Naive thymus-derived CD4-positive, alpha-beta T cell (primary cell): ENCODE results near the gene LRRC55. TPM values are rescaled to one million over a fixed set of nuclear protein-coding genes. Genes with fewer than 3 reads are reported as not detected.

ENCODE experiments used
- ATAC-seq: fragments of 150-1000 bp; cut with Tn5 transposase; 2 replicates; pipeline ENCODE4 v1.10.0; 2021; ENCODE audit warnings: mild to moderate bottlenecking, moderate library complexity
- CTCF ChIA-PET: fragments of 350-600 bp; sonication (Branson Sonifier 250); formaldehyde crosslinking; loops from one replicate; lab custom pipeline; 2021; ENCODE audit warnings: antibody characterized with exemption; lab: Charles Lee
- POLR2A ChIA-PET: fragments of 350-600 bp; sonication (Branson Sonifier 250); formaldehyde crosslinking; loops from one replicate; lab custom pipeline; 2021; ENCODE audit warnings: antibody characterized with exemption, inconsistent platforms; lab: Charles Lee
- DNase-seq, 9 donors: peaks; one replicate each; pipeline versions ENCODE4 v3.0.0 to v3.0.0-alpha.2; 2020 to 2022; ENCODE audit warnings: mixed read lengths in 1 of 9
- H3K27ac ChIP-seq: one replicate; pipeline ENCODE4 v1.7.0; 2013; ENCODE audit warnings: mild to moderate bottlenecking, low read depth, low read length, moderate library complexity
- H3K27me3 ChIP-seq, 2 donors: one replicate each; pipeline ENCODE4 v1.7.0; 2013; ENCODE audit warnings: low read length in 2 of 2, mild to moderate bottlenecking in 2 of 2, moderate library complexity in 2 of 2; ENCODE audit not compliant: control insufficient read depth in 2 of 2, insufficient read depth in 2 of 2
- H3K36me3 ChIP-seq, 3 experiments: 1 replicate in 2 of 3; 2 replicates in 1 of 3; pipeline ENCODE4 v1.7.0; 2013; ENCODE audit warnings: low read length in 3 of 3, mild to moderate bottlenecking in 3 of 3, moderate library complexity in 1 of 3; ENCODE audit not compliant: insufficient read depth in 3 of 3, control insufficient read depth in 2 of 3
- H3K4me1 ChIP-seq, 2 donors: one replicate each; pipeline ENCODE4 v1.7.0; 2013; ENCODE audit warnings: low read length in 2 of 2, mild to moderate bottlenecking in 2 of 2, moderate library complexity in 1 of 2; ENCODE audit not compliant: control insufficient read depth in 2 of 2, insufficient read depth in 2 of 2
- H3K4me3 ChIP-seq: 2 replicates; pipeline ENCODE4 v1.7.0; 2013; ENCODE audit warnings: mild to moderate bottlenecking, low read length
- H3K9me3 ChIP-seq, 3 experiments: 1 replicate in 2 of 3; 2 replicates in 1 of 3; pipeline ENCODE4 v1.7.0; 2013; ENCODE audit warnings: low read length in 3 of 3; ENCODE audit not compliant: control insufficient read depth in 2 of 3
- H3K27ac Mint-ChIP-seq, 9 donors: one replicate each; pipeline ENCODE4 v1.8.0; 2020 to 2022; ENCODE audit warnings: mixed read lengths in 9 of 9, mild to moderate bottlenecking in 8 of 9, moderate library complexity in 5 of 9, inconsistent platforms in 2 of 9
- H3K27me3 Mint-ChIP-seq, 5 donors: one replicate each; pipeline ENCODE4 v1.8.0; 2021 to 2022; ENCODE audit warnings: mixed read lengths in 5 of 5, mild to moderate bottlenecking in 1 of 5
- H3K36me3 Mint-ChIP-seq, 5 donors: one replicate each; pipeline ENCODE4 v1.8.0; 2020 to 2022; ENCODE audit warnings: mixed read lengths in 5 of 5, mild to moderate bottlenecking in 3 of 5, inconsistent platforms in 1 of 5
- H3K4me1 Mint-ChIP-seq, 7 donors: one replicate each; pipeline ENCODE4 v1.8.0; 2020 to 2022; ENCODE audit warnings: mixed read lengths in 7 of 7, mild to moderate bottlenecking in 3 of 7, inconsistent platforms in 1 of 7
- H3K4me3 Mint-ChIP-seq, 10 donors: one replicate each; pipeline ENCODE4 v1.8.0; 2020 to 2022; ENCODE audit warnings: mild to moderate bottlenecking in 10 of 10, mixed read lengths in 10 of 10, moderate library complexity in 6 of 10, inconsistent platforms in 2 of 10
- H3K9me3 Mint-ChIP-seq, 11 donors: one replicate each; pipeline ENCODE4 v1.8.0; 2020 to 2022; ENCODE audit warnings: mixed read lengths in 11 of 11, mild to moderate bottlenecking in 4 of 11, inconsistent platforms in 1 of 11, moderate library complexity in 1 of 11
- intact Hi-C, 2 donors: fragments of 100-400 bp; cut with micrococcal nuclease; formaldehyde crosslinking; loops; one replicate each; pipeline ENCODE4 v1.15.1; 2023
- polyA plus RNA-seq, 2 donors: library from polyadenylated mRNA; unstranded; fragments of 300-500 nt; fragmentation: Illumina TruSeq; gene quantifications; one replicate each; pipeline ENCODE4 v1.2.3, GENCODE V29; 2021
- total RNA-seq, 6 experiments: library from RNA in 5 of 6; stranded (reverse) in 5 of 6; gene quantifications; 1 replicate in 5 of 6; 2 replicates in 1 of 6; pipeline ENCODE4 v1.2.3 and lab custom pipeline; 2021 to 2026

The LRRC55 gene
- total and polyA plus RNA-seq, 7 experiments from 2014 or later = not detected

DNA sequence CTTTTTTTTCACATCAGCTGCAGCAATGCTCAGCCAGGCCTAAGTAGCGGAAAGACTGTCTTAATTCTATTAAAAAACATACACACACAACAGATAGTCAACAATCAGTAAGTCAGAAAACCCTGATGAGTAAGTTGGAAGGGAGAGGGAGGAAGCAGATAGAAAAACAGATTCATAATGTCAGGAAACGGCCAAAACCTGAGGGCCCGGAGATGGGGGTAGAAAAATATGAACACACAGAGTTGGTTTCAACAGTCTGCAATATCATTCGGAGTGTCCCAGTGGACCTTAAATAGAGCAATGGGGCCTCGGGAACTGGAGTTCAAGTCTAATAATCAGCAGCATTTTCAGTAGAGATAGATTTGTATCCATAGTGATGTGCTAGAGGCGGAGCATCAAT is 14.8 kb downstream of the LRRC55 start:
- Histone ChIP-seq H3K4me3 (no peak overlapping the region), H3K27me3 (no peaks in the 10 kb centered on the region), H3K9me3 (no peaks in the 10 kb centered on the region), H3K27ac (no peak overlapping the region), H3K36me3 (no peaks in the 10 kb centered on the region), H3K4me1 (no peaks in the 10 kb centered on the region)
- no peaks in the 10 kb centered on the region for H3K4me1 Mint-ChIP-seq
- H3K27ac Mint-ChIP-seq = no peak overlapping the region
- ChIA-PET CTCF (no interaction called here), POLR2A (no interaction called here)
- ATAC-seq (no peak), DNase-seq (no peak)
- no peak overlapping the region for H3K4me3 Mint-ChIP-seq
- H3K36me3 Mint-ChIP-seq = peaks cover 0 to 5% (median 0%) of the 10 kb centered on the region in 5 donors
- peaks cover 5 to 40% (median 16%) of the 10 kb centered on the region in 5 donors for H3K27me3 Mint-ChIP-seq
- peaks cover 0 to 8% (median 0%) of the 10 kb centered on the region in 11 donors for H3K9me3 Mint-ChIP-seq
- intact Hi-C loops = no loop called here

DNA sequence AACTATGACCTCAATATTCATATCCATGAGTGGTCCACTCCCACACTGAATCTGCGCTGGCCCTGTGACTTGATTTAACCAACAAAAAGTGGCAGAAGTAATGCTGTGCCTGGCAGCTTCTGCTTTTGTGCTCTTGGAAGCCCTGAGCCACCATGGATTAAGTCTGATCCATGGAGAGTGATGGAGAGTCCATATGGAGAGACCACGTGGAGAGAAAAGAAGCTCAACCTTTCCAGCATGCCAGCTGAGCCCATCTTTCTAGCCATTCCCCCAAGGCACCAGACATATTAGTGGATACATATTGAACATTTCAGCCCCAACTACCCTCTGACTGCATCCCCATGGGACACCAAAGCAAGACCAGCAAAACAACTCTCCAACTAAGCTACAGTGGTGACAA is 16.0 kb downstream of the LRRC55 start:
- no peak overlapping the region for H3K4me3 ChIP-seq
- no peak overlapping the region for H3K27ac ChIP-seq
- intact Hi-C loops = no loop called here
- DNase-seq = no peak
- H3K4me3 Mint-ChIP-seq = no peak overlapping the region
- H3K27me3 Mint-ChIP-seq = peaks cover 5 to 36% (median 16%) of the 10 kb centered on the region in 5 donors
- ChIA-PET POLR2A (no interaction called here), CTCF (no interaction called here)
- H3K36me3 Mint-ChIP-seq = peaks cover 0 to 5% (median 0%) of the 10 kb centered on the region in 5 donors
- H3K4me1 Mint-ChIP-seq = no peaks in the 10 kb centered on the region
- H3K27me3 ChIP-seq = no peaks in the 10 kb centered on the region
- H3K27ac Mint-ChIP-seq = no peak overlapping the region
- no peaks in the 10 kb centered on the region for H3K9me3 ChIP-seq
- H3K9me3 Mint-ChIP-seq = peaks cover 0 to 8% (median 0%) of the 10 kb centered on the region in 11 donors
- no peaks in the 10 kb centered on the region for H3K4me1 ChIP-seq
- no peaks in the 10 kb centered on the region for H3K36me3 ChIP-seq
- no peak for ATAC-seq

- POLR2A ChIA-PET = no interaction called here
- Mint-ChIP-seq H3K27me3 (peaks cover 3 to 28% (median 14%) of the 10 kb centered on the region in 5 donors), H3K36me3 (peaks cover 0 to 5% (median 0%) of the 10 kb centered on the region in 5 donors), H3K4me3 (no peak overlapping the region), H3K9me3 (peaks cover 0 to 5% (median 0%) of the 10 kb centered on the region in 11 donors), H3K4me1 (no peaks in the 10 kb centered on the region), H3K27ac (no peak overlapping the region)
- no peaks in the 10 kb centered on the region for H3K4me1 ChIP-seq
- no peak for ATAC-seq
- DNase-seq = no peak
- CTCF ChIA-PET = no interaction called here
- H3K27ac ChIP-seq = no peak overlapping the region
- no peaks in the 10 kb centered on the region for H3K9me3 ChIP-seq
- H3K4me3 ChIP-seq = no peak overlapping the region
- no peaks in the 10 kb centered on the region for H3K36me3 ChIP-seq
- no peaks in the 10 kb centered on the region for H3K27me3 ChIP-seq
- intact Hi-C loops = no loop called here
Observed at GRCh38 chr11:57199330-57199729, 17.6 kb downstream of the LRRC55 start.

DNA sequence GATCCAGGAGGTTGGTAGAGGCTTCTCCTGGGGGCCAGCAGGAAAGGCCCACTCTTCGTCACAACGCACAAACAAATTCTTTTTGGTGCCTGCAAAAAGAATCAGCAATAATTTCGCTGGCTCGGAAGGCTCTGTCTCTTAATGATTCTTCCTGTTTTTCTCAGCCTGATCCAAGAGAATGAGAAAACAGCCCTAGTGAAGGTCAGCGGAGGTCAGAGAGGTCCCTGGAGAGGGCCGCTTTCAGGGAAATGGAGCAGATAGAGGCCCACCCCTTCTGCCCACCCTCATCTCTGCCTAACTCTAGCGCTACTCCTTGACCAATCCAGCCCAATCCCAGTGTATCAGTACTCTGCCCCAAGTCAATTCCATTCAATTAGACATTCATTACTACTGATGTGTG is 19.2 kb downstream of the LRRC55 start:
- Histone ChIP-seq H3K4me3 (no peak overlapping the region), H3K27ac (no peak overlapping the region), H3K36me3 (no peaks in the 10 kb centered on the region), H3K9me3 (no peaks in the 10 kb centered on the region), H3K27me3 (no peaks in the 10 kb centered on the region), H3K4me1 (no peaks in the 10 kb centered on the region)
- no peaks in the 10 kb centered on the region for H3K36me3 Mint-ChIP-seq
- H3K4me1 Mint-ChIP-seq = no peaks in the 10 kb centered on the region
- ChIA-PET CTCF (no interaction called here), POLR2A (no interaction called here)
- peaks cover 2 to 25% (median 12%) of the 10 kb centered on the region in 5 donors for H3K27me3 Mint-ChIP-seq
- DNase-seq (no peak), ATAC-seq (no peak)
- intact Hi-C loops = no loop called here
- no peak overlapping the region for H3K27ac Mint-ChIP-seq
- H3K9me3 Mint-ChIP-seq = peaks cover 0 to 3% (median 0%) of the 10 kb centered on the region in 11 donors
- H3K4me3 Mint-ChIP-seq = no peak overlapping the region

DNA sequence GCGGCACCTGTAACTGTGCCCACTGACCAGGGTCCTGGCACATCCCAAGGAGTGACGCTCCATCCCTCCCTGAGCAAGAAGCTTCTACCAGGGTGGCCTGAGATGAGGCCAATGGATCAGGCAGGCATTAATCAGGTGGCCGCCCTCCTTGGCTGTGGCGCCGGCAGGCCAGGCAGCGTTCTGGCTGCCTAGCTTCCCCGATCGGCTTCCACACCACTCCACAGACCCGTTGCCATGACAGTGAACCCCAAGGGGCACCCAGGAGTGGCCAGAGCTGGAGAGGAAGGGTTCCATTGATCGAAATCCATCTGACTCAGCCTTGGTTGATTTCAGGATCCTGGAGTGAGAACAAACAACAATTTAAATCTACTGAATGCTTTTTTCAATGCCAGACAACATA is 20.5 kb downstream of the LRRC55 start:
- POLR2A ChIA-PET = no interaction called here
- DNase-seq = no peak
- Histone ChIP-seq H3K4me3 (no peak overlapping the region), H3K36me3 (no peaks in the 10 kb centered on the region), H3K9me3 (no peaks in the 10 kb centered on the region), H3K4me1 (no peaks in the 10 kb centered on the region), H3K27ac (no peak overlapping the region), H3K27me3 (no peaks in the 10 kb centered on the region)
- CTCF ChIA-PET = no interaction called here
- Mint-ChIP-seq H3K4me1 (no peaks in the 10 kb centered on the region), H3K9me3 (peaks cover 0 to 3% (median 0%) of the 10 kb centered on the region in 11 donors), H3K27me3 (peaks cover 6 to 30% (median 18%) of the 10 kb centered on the region in 5 donors), H3K36me3 (no peaks in the 10 kb centered on the region), H3K27ac (no peak overlapping the region), H3K4me3 (no peak overlapping the region)
- ATAC-seq = no peak
- intact Hi-C loops = no loop called here

DNA sequence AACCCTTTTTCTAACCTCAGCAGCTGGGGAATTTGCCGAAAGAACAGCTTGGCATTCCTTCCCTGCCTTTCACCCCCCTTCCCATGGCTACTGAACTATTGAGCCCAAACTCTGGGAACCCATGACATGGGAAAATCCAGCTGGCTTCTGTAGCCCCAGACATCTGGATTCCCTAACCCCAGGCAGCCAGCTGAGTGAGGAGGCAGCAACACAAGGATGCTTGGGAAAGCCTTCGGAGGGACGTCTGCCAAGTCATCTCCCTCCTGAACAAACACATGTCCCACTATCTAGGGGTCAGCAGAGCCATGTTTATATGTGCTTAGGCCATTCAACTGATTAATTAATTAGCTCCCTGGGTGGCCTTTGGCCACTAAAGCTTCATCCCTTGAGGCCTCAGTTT is 21.6 kb downstream of the LRRC55 start:
- Mint-ChIP-seq H3K4me1 (no peaks in the 10 kb centered on the region), H3K27ac (no peak overlapping the region), H3K4me3 (no peak overlapping the region), H3K27me3 (peaks cover 6 to 37% (median 20%) of the 10 kb centered on the region in 5 donors), H3K36me3 (no peaks in the 10 kb centered on the region), H3K9me3 (peaks cover 0 to 3% (median 0%) of the 10 kb centered on the region in 11 donors)
- intact Hi-C loops = no loop called here
- DNase-seq = no peak
- no peaks in the 10 kb centered on the region for H3K36me3 ChIP-seq
- no peak for ATAC-seq
- POLR2A ChIA-PET = no interaction called here
- no peaks in the 10 kb centered on the region for H3K4me1 ChIP-seq
- no peak overlapping the region for H3K4me3 ChIP-seq
- no peaks in the 10 kb centered on the region for H3K27me3 ChIP-seq
- no peaks in the 10 kb centered on the region for H3K9me3 ChIP-seq
- no peak overlapping the region for H3K27ac ChIP-seq
- CTCF ChIA-PET = no interaction called here

- H3K4me3 Mint-ChIP-seq = no peak overlapping the region
- ATAC-seq (no peak), DNase-seq (no peak)
- intact Hi-C loops = no loop called here
- Histone ChIP-seq H3K9me3 (no peaks in the 10 kb centered on the region), H3K4me1 (no peaks in the 10 kb centered on the region), H3K4me3 (no peak overlapping the region), H3K27me3 (no peaks in the 10 kb centered on the region), H3K36me3 (no peaks in the 10 kb centered on the region), H3K27ac (no peak overlapping the region)
- ChIA-PET CTCF (no interaction called here), POLR2A (no interaction called here)
- peaks cover 0 to 3% (median 0%) of the 10 kb centered on the region in 11 donors for H3K9me3 Mint-ChIP-seq
- H3K27me3 Mint-ChIP-seq = peaks cover 8 to 37% (median 20%) of the 10 kb centered on the region in 5 donors
- no peaks in the 10 kb centered on the region for H3K36me3 Mint-ChIP-seq
- no peaks in the 10 kb centered on the region for H3K4me1 Mint-ChIP-seq
- H3K27ac Mint-ChIP-seq = no peak overlapping the region
Observed at GRCh38 chr11:57203882-57204480, 22.2 kb downstream of the LRRC55 start.
